HG02759 (cell line): ENCODE results near the gene CEP126.

Source experiments
- ATAC-seq: cut with Tn5 transposase; IDR thresholded peaks from one replicate; pipeline ENCODE4 v1.9.1; 2021; ENCODE audit warnings: mild to moderate bottlenecking, moderate library complexity; ENCODE audit not compliant: unreplicated experiment

CEP126 gene

DNA sequence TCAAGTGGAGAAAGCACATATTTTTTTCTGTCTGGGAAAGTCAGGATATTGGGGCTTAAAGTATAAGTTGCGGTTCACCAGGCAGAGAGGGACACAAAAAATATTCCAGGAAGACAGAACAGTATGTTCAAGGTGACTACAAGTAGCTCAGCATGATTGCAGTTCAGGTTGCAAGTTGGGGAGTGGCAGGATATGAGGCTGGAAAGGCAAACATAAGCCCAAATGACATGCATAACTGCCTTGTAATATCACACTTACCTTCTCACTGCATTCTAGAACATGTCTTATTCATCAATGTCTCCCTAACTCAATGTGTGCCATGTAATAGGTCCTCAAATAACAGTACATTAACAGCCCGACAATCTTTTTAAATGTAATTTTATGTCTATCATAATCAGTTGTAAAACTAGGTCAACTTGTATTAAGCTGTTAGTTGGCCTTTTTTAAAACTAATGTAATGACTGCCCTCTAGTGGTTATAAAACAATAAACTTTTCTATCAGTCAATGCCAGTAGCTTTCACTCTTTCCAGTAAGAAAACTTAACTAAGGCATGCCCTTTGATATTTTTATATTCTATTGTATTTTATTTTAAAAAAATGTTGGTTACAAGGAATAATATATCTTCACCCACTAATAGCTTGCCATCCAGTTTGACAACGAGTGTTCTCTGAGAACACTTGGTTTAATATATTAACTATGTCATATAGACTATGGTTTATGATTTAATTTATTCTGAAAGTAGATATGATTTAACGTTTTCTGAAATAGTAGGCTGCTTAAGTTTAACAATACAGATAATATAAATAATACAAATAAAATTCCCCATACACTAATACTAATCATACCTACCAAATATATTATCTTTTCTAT, 93.0 kb downstream of the CEP126 start:
- ATAC-seq = peak; percentile 76

DNA sequence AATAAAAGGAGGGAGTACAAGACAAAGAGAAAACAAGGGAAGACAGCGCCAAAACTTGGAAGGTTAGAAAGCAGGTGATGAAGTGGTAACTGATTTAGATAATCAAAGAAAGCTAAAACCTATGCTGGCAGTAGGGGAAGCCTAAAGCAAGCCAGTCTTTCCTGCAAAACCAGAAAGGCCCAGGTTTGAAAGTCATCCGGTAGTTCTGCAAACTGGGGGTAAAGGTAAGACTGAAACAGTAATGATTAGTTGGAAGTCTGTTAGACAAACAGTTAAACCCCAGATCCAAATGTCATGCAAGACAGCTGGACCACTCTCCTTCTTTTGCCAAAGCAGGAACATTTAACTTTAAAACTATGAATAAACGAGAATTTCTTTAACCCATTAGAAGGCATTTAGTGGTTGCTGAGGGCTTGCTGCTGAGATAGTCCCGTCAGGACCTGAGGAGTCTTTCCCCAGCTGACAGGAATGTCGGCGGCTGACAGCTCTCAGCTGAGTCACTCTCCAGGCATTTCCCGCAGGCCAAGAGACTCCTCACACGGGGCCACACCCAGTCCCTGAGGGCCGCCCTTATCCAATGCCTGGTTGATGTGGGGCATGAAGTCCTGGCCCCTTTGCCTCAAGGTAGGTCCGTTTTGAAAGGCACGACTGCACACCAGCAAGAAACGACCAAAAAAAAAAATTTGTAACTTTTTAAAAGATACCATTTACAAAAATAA, 96.1 kb downstream of the CEP126 start:
- ATAC-seq = no peak

DNA sequence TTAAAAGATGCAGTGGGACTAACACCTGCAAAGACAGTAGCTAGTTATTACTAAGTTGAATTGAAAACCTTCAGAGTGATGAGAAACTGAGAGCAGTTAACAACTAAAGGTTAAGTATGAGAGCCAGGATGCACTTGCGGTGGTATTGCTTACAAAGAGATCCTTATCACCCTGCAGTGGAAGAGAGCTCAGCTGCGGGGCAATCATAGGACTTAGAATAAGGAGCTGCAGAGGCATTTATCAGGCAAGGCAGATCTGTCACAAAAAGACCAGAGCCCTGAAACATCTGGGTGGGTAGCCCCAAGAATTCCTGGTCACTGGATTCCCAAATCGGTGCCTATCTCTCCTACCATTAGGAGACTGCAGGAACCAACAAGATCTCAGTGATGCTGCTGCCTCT, 98.1 kb downstream of the CEP126 start:
- ATAC-seq = no peak

DNA sequence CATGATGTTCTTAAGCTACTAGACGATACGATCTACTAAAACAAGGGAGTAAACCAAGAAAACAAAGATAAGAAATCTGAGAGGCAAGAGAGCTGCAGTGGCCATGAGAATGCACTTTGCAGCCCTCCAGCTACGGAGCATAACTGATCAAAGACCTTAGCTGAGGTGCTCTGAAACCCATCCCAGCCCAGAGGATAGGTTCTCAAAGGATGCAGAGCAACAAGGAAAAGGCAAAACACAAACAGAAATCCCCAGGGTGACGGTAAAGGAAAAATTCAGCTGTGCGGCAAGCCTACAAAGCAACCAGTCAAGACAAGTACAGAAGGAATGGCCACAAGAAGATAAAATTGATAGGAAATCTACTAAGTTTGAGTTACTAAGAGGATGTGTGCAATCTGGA, 99.9 kb downstream of the CEP126 start:
- ATAC-seq = no peak

DNA sequence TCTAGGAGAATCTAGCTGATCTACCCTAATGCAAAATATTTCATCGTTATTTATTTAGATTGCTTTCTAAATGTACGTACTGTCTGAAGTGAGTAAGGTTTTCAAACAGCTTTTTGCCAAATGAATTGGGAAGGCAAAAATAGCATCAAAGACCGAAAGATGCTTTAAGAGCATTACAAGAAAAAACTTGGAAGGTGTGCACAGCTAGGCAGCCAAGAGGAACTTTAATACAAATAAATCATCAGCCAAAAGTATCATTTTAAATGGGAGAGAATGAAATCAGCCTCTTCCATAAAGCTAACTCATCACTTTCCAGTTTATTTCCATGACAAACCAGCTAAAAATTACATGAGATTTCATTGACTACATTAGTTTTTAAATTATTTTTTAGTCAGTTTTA, 102.2 kb downstream of the CEP126 start:
- ATAC-seq = no peak

DNA sequence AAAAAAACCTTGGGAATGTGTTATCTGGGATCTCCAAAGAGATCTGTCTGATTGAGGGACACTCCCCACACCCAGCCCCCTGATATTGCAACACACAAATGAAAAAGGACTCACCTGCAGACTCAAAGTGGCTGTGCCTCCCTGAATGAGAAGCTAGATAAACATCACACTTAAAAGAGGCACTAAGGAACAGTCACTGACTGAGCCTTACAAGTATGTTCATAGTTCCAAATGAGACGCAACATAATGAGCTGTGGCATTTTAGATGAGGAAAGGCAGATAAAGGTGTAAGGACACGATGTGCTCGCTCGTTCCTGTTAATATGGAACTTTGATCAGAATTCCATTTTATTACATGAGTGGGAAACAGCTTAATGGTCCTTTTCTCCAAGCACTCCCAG, 111.4 kb downstream of the CEP126 start:
- no peak for ATAC-seq

DNA sequence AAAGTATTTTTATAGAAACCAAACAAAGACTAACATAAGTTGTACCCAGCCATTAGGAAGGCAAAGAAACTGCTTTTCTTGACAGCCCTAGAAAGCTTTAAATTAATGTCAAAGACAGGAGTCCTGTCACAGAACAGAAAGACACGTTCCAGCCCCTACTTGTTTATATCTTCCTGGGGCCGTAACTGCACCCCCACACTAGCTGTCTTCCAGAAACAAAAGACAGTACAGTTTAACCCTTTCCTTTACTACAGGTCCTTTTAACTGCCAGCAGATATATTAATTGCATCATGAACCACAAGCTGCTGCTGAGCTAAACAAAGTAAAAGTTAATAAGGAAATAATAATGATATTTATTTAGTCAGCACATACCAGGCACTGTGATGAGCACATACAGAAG, 112.1 kb downstream of the CEP126 start:
- ATAC-seq = no peak

DNA sequence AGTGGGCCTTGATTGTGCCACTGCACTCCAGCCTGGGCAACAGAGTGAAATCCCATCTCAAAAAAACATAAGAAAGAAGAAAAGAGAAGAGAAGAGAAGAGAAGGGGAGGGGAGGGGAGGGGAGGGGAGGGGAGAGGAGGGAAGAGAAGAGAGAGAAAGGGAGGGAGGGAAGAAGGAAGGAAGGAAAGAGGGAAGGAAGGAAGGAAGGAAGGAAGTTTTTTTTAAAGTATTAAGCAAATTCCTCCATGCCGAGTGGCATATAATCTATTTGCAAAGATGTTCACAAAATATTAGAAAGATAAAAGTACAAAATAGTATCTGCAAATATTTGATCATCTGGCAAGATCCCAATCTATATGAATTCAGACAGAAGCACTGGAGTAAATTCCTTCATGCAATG, 121.9 kb downstream of the CEP126 start:
- ATAC-seq = no peak

DNA sequence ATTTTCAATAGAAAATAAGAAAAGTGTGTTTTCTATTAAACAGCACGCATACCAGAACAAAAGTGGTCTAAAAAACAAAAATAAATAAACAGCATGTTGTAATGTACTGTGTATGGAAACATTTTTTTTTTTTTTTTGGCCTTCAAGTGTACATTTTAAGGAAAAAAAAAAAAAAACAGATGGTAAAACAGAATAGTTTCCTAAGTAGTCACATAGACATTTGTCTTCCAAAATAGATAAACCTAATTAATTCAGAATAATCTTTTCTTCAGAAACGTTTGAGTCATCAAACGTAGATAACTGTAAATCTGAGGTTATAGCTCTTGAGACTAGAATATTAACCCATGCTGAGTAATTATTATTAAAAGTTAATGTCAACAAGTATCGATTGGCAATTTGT, 132.0 kb downstream of the CEP126 start:
- ATAC-seq = no peak

DNA sequence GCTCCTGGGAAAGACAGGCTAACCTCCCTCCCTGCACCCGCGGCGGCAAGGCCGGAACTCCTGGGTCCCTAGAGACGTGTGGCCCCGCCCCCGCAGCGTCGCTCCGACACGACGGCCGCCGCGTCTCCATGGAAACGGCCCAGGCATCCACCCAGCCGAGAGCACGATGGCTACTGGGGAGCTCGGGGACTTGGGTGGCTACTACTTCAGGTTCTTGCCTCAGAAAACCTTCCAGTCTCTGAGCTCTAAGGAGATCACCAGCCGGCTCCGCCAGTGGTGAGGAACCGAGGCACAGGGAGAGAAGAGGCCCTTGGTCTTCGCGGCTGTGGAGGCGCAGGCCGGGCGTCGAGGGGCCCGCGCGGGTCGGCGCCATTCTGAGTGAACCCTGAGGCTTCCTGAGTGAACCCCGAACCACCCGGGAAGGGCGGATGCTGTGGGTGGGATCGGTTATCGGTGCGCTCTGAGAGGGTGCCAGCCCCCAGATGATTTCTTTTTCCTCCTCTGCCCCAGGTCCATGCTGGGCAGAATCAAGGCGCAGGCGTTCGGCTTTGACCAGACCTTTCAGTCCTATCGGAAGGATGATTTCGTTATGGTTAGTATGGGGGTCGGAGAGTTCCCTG, 132.6 kb downstream of the CEP126 start, which contains the start of gene CFAP300:
Gene CFAP300, plus strand, starts transcription at position 133 of the 620 bp plus-strand sequence. Its CDS starts 34 bp downstream, at position 167.
- ATAC-seq = peak; percentile 83
